Osteoblast (primary cell): ENCODE data around the gene CAMKMT. TPM values are rescaled to one million over a fixed set of nuclear protein-coding genes. Genes with fewer than 3 reads are reported as not detected.

Source experiments
- DNase-seq: peaks from one replicate; pipeline ENCODE4 v3.0.0; 2011; ENCODE audit warnings: low spot score, mixed read lengths; ENCODE audit not compliant: insufficient read length; ENCODE audit errors: missing footprints
- H2AFZ ChIP-seq: 2 replicates; pipeline ENCODE4 v1.6.0; 2011; ENCODE audit warnings: mild to moderate bottlenecking, low read length
- H3K27ac ChIP-seq: 2 replicates; pipeline ENCODE4 v1.5.1; 2011; ENCODE audit warnings: mild to moderate bottlenecking, low read depth, low read length, moderate library complexity
- H3K27me3 ChIP-seq: 2 replicates; pipeline ENCODE4 v1.6.0; 2012; ENCODE audit warnings: mild to moderate bottlenecking, control low read depth, inconsistent platforms, low read length, moderate library complexity; ENCODE audit not compliant: insufficient read depth
- H3K36me3 ChIP-seq: 2 replicates; pipeline ENCODE4 v1.5.1; 2011; ENCODE audit warnings: mild to moderate bottlenecking, low read length, control low read depth, moderate library complexity; ENCODE audit not compliant: insufficient read depth
- H3K4me1 ChIP-seq: 2 replicates; pipeline ENCODE4 v1.5.1; 2011; ENCODE audit warnings: mild to moderate bottlenecking, low read length, control low read depth, moderate library complexity; ENCODE audit not compliant: insufficient read depth
- H3K4me2 ChIP-seq: 2 replicates; pipeline ENCODE4 v1.6.0; 2011; ENCODE audit warnings: mild to moderate bottlenecking, low read length; ENCODE audit not compliant: insufficient read depth
- H3K4me3 ChIP-seq: fragments of 200-600 bp; sonication (generic); 3 replicates; pipeline ENCODE4 v1.5.1; 2012; ENCODE audit warnings: mild to moderate bottlenecking, low read length, inconsistent platforms; ENCODE audit not compliant: insufficient read depth
- H3K79me2 ChIP-seq: 2 replicates; pipeline ENCODE4 v1.6.0; 2012; ENCODE audit warnings: mild to moderate bottlenecking, low read length, control low read depth, inconsistent platforms; ENCODE audit not compliant: insufficient read depth
- H3K9me3 ChIP-seq: 2 replicates; pipeline ENCODE4 v1.5.1; 2011; ENCODE audit warnings: low read depth, low read length, control low read depth
- H4K20me1 ChIP-seq: 2 replicates; pipeline ENCODE4 v1.6.0; 2012; ENCODE audit warnings: mild to moderate bottlenecking, low read length, control low read depth; ENCODE audit not compliant: insufficient read depth
- total RNA-seq: library from RNA; depleted of rRNA; stranded (reverse); fragments of >200 nt; gene quantifications from 2 replicates; pipeline ENCODE4 v1.2.3, GENCODE V29; 2012
- TF ChIP-seq, protein P1 (sequence below): IDR thresholded peaks from 2 replicates; pipeline ENCODE4 v1.5.1; 2011; ENCODE audit warnings: mild to moderate bottlenecking, low read depth, low read length, moderate library complexity; ENCODE audit errors: extremely low read depth

CAMKMT gene
- total RNA-seq, 1 donor = 7.2 TPM

DNA sequence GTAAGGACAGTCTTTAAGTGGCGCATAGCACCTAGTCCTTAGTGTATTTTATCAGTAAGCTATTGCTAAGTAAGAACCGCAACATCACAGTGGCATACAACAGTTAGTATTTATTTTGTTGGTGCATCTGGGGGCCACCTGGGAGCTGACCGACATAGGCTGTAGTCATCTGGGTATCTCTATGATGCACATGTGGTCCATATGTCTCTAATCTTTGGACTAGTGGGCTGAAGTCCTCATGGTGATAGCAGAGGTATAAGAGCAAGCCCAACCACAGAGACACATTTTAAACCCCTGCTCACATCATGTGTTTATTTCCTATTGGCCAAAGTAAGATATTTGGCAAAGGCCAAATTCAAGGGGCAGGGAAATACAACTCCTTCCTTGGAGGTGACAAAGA is 2.9 kb downstream of the CAMKMT start:
- H2AFZ ChIP-seq = no peak overlapping the region
- H4K20me1 ChIP-seq = peaks cover 7% of the 10 kb centered on the region
- H3K27ac ChIP-seq = no peak overlapping the region
- H3K36me3 ChIP-seq = no peaks in the 10 kb centered on the region
- H3K9me3 ChIP-seq = no peaks in the 10 kb centered on the region
- no peak overlapping the region for H3K4me2 ChIP-seq
- no peak for DNase-seq
- peaks cover 50% of the 10 kb centered on the region for H3K79me2 ChIP-seq
- H3K27me3 ChIP-seq = no peaks in the 10 kb centered on the region
- peaks cover 11% of the 10 kb centered on the region for H3K4me1 ChIP-seq
- TF ChIP-seq, protein P1, sequence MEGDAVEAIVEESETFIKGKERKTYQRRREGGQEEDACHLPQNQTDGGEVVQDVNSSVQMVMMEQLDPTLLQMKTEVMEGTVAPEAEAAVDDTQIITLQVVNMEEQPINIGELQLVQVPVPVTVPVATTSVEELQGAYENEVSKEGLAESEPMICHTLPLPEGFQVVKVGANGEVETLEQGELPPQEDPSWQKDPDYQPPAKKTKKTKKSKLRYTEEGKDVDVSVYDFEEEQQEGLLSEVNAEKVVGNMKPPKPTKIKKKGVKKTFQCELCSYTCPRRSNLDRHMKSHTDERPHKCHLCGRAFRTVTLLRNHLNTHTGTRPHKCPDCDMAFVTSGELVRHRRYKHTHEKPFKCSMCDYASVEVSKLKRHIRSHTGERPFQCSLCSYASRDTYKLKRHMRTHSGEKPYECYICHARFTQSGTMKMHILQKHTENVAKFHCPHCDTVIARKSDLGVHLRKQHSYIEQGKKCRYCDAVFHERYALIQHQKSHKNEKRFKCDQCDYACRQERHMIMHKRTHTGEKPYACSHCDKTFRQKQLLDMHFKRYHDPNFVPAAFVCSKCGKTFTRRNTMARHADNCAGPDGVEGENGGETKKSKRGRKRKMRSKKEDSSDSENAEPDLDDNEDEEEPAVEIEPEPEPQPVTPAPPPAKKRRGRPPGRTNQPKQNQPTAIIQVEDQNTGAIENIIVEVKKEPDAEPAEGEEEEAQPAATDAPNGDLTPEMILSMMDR = no peak
- no peak overlapping the region for H3K4me3 ChIP-seq

DNA sequence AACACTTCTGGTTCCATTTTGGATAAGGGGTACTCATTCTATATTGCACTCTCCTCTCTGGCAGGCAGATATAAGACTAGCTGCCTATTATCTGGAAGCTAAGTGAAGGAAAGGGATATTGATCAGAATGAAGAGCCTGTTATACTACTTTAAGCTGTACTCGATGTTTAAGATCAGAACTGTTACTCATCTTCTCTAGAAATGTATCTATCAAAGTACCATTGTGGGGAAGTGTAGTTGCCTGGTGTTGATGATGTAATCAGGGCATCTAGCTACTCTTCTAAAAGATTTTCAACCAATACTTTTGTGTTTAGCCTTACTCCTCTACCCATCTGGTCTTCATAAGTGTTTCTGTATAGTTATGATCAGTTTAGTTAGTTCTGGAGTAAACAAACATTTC is 5.8 kb downstream of the CAMKMT start:
- no peaks in the 10 kb centered on the region for H3K4me1 ChIP-seq
- H3K4me2 ChIP-seq = no peak overlapping the region
- TF ChIP-seq, protein P1 = no peak
- no peaks in the 10 kb centered on the region for H3K36me3 ChIP-seq
- no peak for DNase-seq
- no peak overlapping the region for H3K4me3 ChIP-seq
- H3K79me2 ChIP-seq = peaks cover 30% of the 10 kb centered on the region
- no peak overlapping the region for H3K27ac ChIP-seq
- no peaks in the 10 kb centered on the region for H3K9me3 ChIP-seq
- no peaks in the 10 kb centered on the region for H3K27me3 ChIP-seq
- peaks cover 7% of the 10 kb centered on the region for H4K20me1 ChIP-seq
- H2AFZ ChIP-seq = no peak overlapping the region

DNA sequence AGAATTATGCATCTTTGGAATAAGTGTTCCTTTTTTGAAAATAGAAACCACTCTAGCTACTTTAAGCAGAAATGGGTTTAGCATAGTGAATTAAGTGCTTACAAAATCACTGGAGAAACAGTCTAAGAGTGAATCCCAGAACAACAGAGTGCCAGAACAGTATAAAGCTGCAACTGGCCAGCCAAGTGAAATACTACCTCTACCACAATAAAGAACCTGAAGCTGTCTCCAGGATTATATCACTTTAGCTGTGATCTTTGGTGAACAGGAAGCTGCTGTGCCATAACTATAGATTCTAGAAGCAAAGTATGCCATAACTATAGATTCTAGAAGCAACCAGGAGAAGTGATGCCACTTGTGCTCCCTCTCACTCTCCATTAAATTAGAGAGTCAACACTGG is 7.6 kb downstream of the CAMKMT start:
- H3K4me2 ChIP-seq = no peak overlapping the region
- no peaks in the 10 kb centered on the region for H3K9me3 ChIP-seq
- no peaks in the 10 kb centered on the region for H3K4me1 ChIP-seq
- no peak overlapping the region for H3K27ac ChIP-seq
- H3K36me3 ChIP-seq = no peaks in the 10 kb centered on the region
- H3K4me3 ChIP-seq = no peak overlapping the region
- H4K20me1 ChIP-seq = peaks cover 7% of the 10 kb centered on the region
- no peak for DNase-seq
- H2AFZ ChIP-seq = no peak overlapping the region
- H3K79me2 ChIP-seq = peaks cover 25% of the 10 kb centered on the region
- no peaks in the 10 kb centered on the region for H3K27me3 ChIP-seq
- TF ChIP-seq, protein P1 = no peak

DNA sequence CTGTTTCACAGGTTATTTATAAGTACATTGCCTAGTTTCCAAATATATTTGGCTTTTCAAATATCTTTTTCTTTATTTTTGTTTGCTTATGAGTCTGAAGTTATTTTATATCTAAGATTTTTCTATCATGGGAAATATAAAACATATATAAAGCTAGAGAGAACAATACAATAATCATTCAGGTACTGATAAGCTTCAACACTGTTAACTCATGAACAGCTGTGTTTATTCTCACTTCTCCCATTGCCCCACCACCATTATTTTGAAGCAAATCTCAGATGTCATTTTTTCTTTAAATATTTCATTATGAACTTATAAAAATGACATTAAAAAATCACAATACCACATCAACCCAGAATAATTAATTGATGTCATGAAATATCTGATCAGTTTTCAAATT is 9.7 kb downstream of the CAMKMT start:
- no peak for DNase-seq
- no peaks in the 10 kb centered on the region for H3K36me3 ChIP-seq
- peaks cover 7% of the 10 kb centered on the region for H3K79me2 ChIP-seq
- no peak overlapping the region for H3K27ac ChIP-seq
- H4K20me1 ChIP-seq = peaks cover 7% of the 10 kb centered on the region
- H3K4me1 ChIP-seq = no peaks in the 10 kb centered on the region
- TF ChIP-seq, protein P1 = no peak
- H3K9me3 ChIP-seq = no peaks in the 10 kb centered on the region
- no peak overlapping the region for H2AFZ ChIP-seq
- no peaks in the 10 kb centered on the region for H3K27me3 ChIP-seq
- H3K4me3 ChIP-seq = no peak overlapping the region
- no peak overlapping the region for H3K4me2 ChIP-seq
